Right lobe of liver (tissue), 6 donors: Measurements from ENCODE around the gene SIK2. TPM values are rescaled to one million over a fixed set of nuclear protein-coding genes. Genes with fewer than 3 reads are reported as not detected.
A peak's percentile ranks its signal among the peaks of the same experiment; 100 is the strongest.

Source experiments
- ATAC-seq, 4 donors: fragments of 200-7000 bp; cut with Tn5 transposase; one replicate each; pipeline ENCODE4 v1.9.1; 2020; ENCODE audit warnings: mild to moderate bottlenecking in 4 of 4, moderate library complexity in 4 of 4
- DNase-seq, 3 donors: peaks; one replicate each; pipeline ENCODE4 v3.0.0-alpha.2; 2020
- H3K27ac ChIP-seq, 3 donors: fragments of 200-600 bp; one replicate each; pipeline ENCODE4 v1.8.0; 2022
- H3K27me3 ChIP-seq, 2 donors: fragments of 200-600 bp; one replicate each; pipeline ENCODE4 v1.8.0; 2022
- H3K36me3 ChIP-seq, 4 donors: fragments of 200-600 bp; sonication (generic) in 1 of 4; one replicate each; pipeline versions ENCODE4 v1.5.1 to v1.8.0; 2017 to 2022; ENCODE audit warnings: control low read depth in 1 of 4
- H3K4me1 ChIP-seq, 4 donors: fragments of 200-600 bp; sonication (generic) in 1 of 4; one replicate each; pipeline versions ENCODE4 v1.5.1 to v1.8.0; 2017 to 2022; ENCODE audit warnings: control low read depth in 1 of 4
- H3K4me3 ChIP-seq, 3 donors: fragments of 200-600 bp; one replicate each; pipeline ENCODE4 v1.8.0; 2022
- H3K9me3 ChIP-seq, 4 donors: fragments of 200-600 bp; sonication (generic) in 1 of 4; one replicate each; pipeline versions ENCODE4 v1.5.1 to v1.8.0; 2017 to 2022; ENCODE audit warnings: control low read depth in 1 of 4
- CTCF ChIP-seq, 4 donors: fragments of 200-600 bp in 3 of 4; fragments of 450-650 bp in 1 of 4; IDR thresholded peaks; one replicate each; pipeline versions ENCODE4 v1.5.1 to v1.8.0; 2016 to 2022; ENCODE audit warnings: antibody characterized with exemption in 4 of 4, mild to moderate bottlenecking in 2 of 4
- POLR2A ChIP-seq: fragments of 450-650 bp; IDR thresholded peaks from one replicate; pipeline ENCODE4 v1.6.1; 2017; ENCODE audit warnings: antibody characterized with exemption, mild to moderate bottlenecking
- WGBS: methylation state at CpG from one replicate; pipeline ENCODE4 v1.1.6; 2018; ENCODE audit warnings: low coverage, low lambda C conversion rate; ENCODE audit not compliant: insufficient coverage; ENCODE audit errors: missing lambda C conversion rate; 5-methylcytosine and 5-hydroxymethylcytosine counted together
- intact Hi-C, 2 donors: fragments of 100-400 bp; cut with DNase I; formaldehyde crosslinking; loops; one replicate each; pipeline versions ENCODE4 v1.11.2 to v1.14.1; 2022
- total RNA-seq, 6 experiments: library from RNA; depleted of rRNA in 2 of 6; stranded (reverse); fragments of >200 nt in 2 of 6; fragmentation: NEBNext Ultra II Directional in 3 of 6; extraction: Animal tissue kit (Norgen Biotek cat#: 25700) in 3 of 6; gene quantifications; one replicate each; pipeline versions ENCODE4 v1.1.0 to v1.2.4, GENCODE V29; 2016 to 2023
- donor health status: DM: no; HTN: yes; CAD: no.
- donor health status: DM: no; HTN: no; CAD: no.
- donor health status: DM: no; HTN: no; CAD: no.
- donor health status: DM: no; HTN: yes; CAD: no.
- donor health status: DM: no; HTN: yes; CAD: no.

Gene SIK2
- total RNA-seq, 6 experiments from 2014 or later, result 15.4 to 39.5 (median 26.4) TPM

DNA sequence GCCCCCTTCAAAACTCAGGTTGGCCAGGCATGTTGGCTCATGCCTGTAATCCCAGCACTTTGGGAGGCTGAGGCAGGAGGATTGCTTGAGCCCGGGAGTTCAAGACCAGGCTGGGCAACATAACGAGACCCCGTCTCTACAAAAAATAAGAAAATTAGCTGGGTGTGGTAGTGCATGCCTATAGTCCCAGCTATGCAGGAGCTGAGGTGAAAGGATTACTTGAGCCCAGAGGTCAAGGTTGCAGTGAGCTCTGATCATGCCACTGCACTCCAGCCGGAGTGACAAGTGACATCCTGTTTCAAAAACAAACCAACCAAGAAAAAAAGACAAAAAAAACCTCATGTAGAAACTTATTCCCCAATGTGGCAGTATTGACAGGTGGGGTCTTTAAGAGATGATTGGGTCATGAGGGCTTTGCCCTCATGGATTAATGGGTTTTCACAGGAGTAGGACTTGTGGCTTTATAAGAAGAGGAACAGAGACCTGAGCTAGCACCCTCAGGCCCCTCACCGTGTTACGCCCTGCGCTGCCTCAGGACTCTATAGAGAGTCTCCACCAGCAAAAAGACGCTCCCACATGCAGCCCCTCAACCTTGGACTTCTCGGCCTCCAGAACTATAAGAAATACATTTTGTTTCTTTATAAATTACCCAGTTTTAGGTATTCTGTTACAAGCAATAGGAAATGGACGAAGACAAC, 39.4 kb upstream of the SIK2 start:
- ATAC-seq, result no peak
- intact Hi-C loops, result no loop called here
- H3K9me3 ChIP-seq, result no peaks in the 10 kb centered on the region

GRCh38 chr11:111565114-111565720, 37.0 kb upstream of the SIK2 start:
- H3K27me3 ChIP-seq, result no peaks in the 10 kb centered on the region
- H3K4me3 ChIP-seq, result no peak overlapping the region
- no peaks in the 10 kb centered on the region for H3K36me3 ChIP-seq
- peak in 2 of 3 donors; percentile 38 to 73 for DNase-seq
- TF ChIP-seq CTCF (IDR thresholded peaks at IDR 0.05) (peak; percentile 92 to 97 (median 96)), POLR2A (no peak)
- no peaks in the 10 kb centered on the region for H3K9me3 ChIP-seq
- no peak overlapping the region for H3K27ac ChIP-seq
- intact Hi-C loops, result no loop called here
- ATAC-seq, result peak; percentile 83 to 91 (median 88)
- 45% methylated on average over 4 of the region's 4 CpGs for WGBS
- no peaks in the 10 kb centered on the region for H3K4me1 ChIP-seq

More for the DNA sequence above, 39.4 kb upstream of the SIK2 start:
- no peaks in the 10 kb centered on the region for H3K27me3 ChIP-seq
- TF ChIP-seq POLR2A (no peak), CTCF (IDR thresholded peaks at IDR 0.05) (no peak)
- no peak overlapping the region for H3K27ac ChIP-seq
- H3K4me3 ChIP-seq, result no peak overlapping the region
- no peaks in the 10 kb centered on the region for H3K36me3 ChIP-seq
- H3K4me1 ChIP-seq, result no peaks in the 10 kb centered on the region
- DNase-seq, result no peak
- 85% methylated on average over 10 of the region's 10 CpGs for WGBS

- TF ChIP-seq CTCF (IDR thresholded peaks at IDR 0.05) (no peak), POLR2A (no peak)
- intact Hi-C loops, result no loop called here
- ATAC-seq, result no peak
- no peaks in the 10 kb centered on the region for H3K4me1 ChIP-seq
- no peak overlapping the region for H3K27ac ChIP-seq
- H3K9me3 ChIP-seq, result no peaks in the 10 kb centered on the region
- no peak overlapping the region for H3K4me3 ChIP-seq
- no peak for DNase-seq
- WGBS, result 51% methylated on average over 4 of the region's 7 CpGs
- H3K36me3 ChIP-seq, result no peaks in the 10 kb centered on the region
- no peaks in the 10 kb centered on the region for H3K27me3 ChIP-seq
These were observed 35.9 kb upstream of the SIK2 start for GRCh38 chr11:111566324-111566723.

DNA sequence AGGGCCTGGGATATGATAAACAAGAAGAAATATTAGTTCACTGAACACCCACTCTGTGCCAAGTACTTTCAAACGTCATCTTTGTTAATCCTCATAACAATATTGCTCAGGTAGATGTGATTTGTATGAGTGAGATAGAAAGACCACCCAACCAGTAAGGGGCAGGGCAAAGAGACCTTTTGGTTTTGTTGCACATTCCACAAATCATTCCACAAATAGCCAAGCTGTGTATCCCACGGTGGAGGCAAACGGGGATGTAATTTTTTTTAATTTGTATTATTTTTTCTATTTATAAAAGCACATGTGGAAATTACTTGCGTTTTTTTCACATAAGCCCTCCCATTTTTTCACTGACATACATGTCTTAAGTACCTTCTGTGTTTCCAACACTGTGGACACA, 32.8 kb upstream of the SIK2 start:
- TF ChIP-seq CTCF (IDR thresholded peaks at IDR 0.05), result no peak
- no peak for TF ChIP-seq POLR2A
- Histone ChIP-seq H3K27me3 (no peaks in the 10 kb centered on the region), H3K4me3 (no peak overlapping the region), H3K4me1 (peaks cover 0 to 24% (median 3%) of the 10 kb centered on the region in 4 donors), H3K9me3 (no peaks in the 10 kb centered on the region), H3K27ac (no peak overlapping the region), H3K36me3 (no peaks in the 10 kb centered on the region)
- DNase-seq, result no peak
- no peak for ATAC-seq
- 68% methylated on average over 4 of the region's 4 CpGs for WGBS
- intact Hi-C loops, result no loop called here
